Measurements from ENCODE around the gene RENBP. TPM values are rescaled to one million over a fixed set of nuclear protein-coding genes. Genes with fewer than 3 reads are reported as not detected.

Gene RENBP
- total RNA-seq, 1 donor from 2014 or later, result 18.9 TPM

DNA sequence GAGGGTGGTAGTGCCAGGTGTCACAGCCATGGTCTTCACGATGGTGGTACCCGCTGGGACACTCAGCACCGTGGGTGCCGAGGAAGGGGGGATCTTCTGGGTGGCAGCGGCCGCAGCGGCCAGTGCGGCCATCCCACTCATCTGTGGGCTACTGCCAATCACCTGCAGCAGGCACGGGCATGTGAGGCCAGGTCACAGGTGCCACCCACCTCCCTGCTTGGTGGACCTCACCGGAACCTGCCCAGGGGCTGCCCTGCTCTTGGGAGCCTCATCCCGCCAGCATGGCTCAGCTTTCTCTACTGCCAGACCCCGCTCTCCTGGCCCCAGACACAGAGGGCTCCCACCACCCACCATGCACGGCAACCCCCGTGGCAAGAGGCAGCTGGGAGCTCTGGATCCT, 14.2 kb upstream of the RENBP start:
- H3K27ac Mint-ChIP-seq (ENCODE audit: unreplicated experiment), result no peak overlapping the region
- no peak for DNase-seq (ENCODE audit: extremely low spot score, unreplicated experiment)
- H3K9me3 Mint-ChIP-seq (ENCODE audit: unreplicated experiment), result no peaks in the 10 kb centered on the region
- H3K4me1 Mint-ChIP-seq (ENCODE audit: unreplicated experiment), result peaks cover 2% of the 10 kb centered on the region
- no peak overlapping the region for H3K4me3 Mint-ChIP-seq (ENCODE audit: unreplicated experiment)
- no peaks in the 10 kb centered on the region for H3K27me3 Mint-ChIP-seq (ENCODE audit: unreplicated experiment)
- peaks cover 40% of the 10 kb centered on the region for H3K36me3 Mint-ChIP-seq (ENCODE audit: unreplicated experiment)
- TF ChIP-seq, protein P1, sequence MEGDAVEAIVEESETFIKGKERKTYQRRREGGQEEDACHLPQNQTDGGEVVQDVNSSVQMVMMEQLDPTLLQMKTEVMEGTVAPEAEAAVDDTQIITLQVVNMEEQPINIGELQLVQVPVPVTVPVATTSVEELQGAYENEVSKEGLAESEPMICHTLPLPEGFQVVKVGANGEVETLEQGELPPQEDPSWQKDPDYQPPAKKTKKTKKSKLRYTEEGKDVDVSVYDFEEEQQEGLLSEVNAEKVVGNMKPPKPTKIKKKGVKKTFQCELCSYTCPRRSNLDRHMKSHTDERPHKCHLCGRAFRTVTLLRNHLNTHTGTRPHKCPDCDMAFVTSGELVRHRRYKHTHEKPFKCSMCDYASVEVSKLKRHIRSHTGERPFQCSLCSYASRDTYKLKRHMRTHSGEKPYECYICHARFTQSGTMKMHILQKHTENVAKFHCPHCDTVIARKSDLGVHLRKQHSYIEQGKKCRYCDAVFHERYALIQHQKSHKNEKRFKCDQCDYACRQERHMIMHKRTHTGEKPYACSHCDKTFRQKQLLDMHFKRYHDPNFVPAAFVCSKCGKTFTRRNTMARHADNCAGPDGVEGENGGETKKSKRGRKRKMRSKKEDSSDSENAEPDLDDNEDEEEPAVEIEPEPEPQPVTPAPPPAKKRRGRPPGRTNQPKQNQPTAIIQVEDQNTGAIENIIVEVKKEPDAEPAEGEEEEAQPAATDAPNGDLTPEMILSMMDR (IDR thresholded peaks at IDR 0.05), result no peak

DNA sequence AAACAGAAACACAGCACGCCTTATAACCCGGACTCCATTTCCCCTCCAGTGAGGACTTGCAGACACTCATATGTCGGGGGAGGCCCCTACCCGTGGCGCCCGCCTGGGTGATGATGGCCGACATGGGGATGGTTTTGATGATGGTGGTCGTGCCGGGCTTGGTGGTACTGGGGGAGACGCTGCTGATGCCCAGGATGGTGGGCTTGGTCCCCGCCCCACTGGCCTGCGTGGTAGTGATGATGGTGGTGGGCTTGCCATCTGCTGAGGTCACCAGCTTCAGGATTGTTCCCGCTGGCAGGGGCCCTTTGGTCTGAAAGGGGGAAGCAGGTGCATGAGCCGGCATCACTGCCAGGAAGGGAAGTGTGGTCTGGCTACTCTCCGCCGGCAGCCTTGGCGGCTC, 12.8 kb upstream of the RENBP start:
- Mint-ChIP-seq H3K27ac (ENCODE audit: unreplicated experiment) (no peak overlapping the region), H3K36me3 (ENCODE audit: unreplicated experiment) (peaks cover 40% of the 10 kb centered on the region), H3K27me3 (ENCODE audit: unreplicated experiment) (no peaks in the 10 kb centered on the region), H3K4me3 (ENCODE audit: unreplicated experiment) (no peak overlapping the region), H3K9me3 (ENCODE audit: unreplicated experiment) (no peaks in the 10 kb centered on the region), H3K4me1 (ENCODE audit: unreplicated experiment) (peaks cover 5% of the 10 kb centered on the region)
- TF ChIP-seq, protein P1 (IDR thresholded peaks at IDR 0.05), result no peak
- DNase-seq (ENCODE audit: extremely low spot score, unreplicated experiment), result no peak

DNA sequence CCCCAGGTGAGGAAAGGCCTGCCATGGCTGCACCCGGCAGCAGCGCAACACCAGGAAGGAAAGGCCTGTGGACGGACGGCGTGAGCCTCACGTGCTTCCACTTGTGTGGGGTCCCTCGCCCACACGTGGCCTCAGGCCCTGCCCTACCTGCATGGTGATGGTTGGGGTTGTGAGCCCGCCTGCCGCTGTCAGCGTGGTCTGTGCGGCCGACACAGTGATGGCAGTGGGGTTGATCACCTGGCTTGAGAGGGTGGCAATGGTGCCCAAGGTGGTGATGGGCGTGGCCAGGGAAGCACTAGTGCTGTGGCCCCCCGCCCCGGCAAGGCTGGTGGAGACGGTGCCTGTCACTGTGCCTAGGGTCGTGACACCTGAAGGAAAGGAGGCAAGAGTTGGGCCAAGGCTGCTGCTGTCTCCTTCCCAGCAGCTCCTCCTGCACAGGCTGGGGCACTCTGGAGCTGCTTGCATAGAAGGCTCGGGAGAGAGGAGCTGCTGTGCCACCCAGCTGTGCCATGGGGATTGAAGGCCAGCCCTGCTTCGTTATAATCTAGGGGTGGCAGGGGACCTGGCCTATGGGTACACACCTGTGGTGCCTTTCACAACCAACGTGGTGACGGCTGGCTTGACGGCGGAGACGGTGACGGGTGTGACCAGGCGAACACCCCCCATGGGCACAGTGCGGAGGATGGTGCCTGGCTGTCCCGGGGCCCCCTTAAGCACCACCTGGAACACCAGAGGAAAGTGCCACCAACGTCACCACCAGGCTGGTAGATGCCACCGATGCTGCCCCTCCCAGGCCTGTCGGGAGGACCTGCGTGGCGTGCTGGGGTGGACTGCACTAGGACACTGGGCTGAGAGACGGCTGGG, 11.8 kb upstream of the RENBP start:
- no peak overlapping the region for H3K4me3 Mint-ChIP-seq (ENCODE audit: unreplicated experiment)
- no peak for DNase-seq (ENCODE audit: extremely low spot score, unreplicated experiment)
- peaks cover 42% of the 10 kb centered on the region for H3K36me3 Mint-ChIP-seq (ENCODE audit: unreplicated experiment)

DNA sequence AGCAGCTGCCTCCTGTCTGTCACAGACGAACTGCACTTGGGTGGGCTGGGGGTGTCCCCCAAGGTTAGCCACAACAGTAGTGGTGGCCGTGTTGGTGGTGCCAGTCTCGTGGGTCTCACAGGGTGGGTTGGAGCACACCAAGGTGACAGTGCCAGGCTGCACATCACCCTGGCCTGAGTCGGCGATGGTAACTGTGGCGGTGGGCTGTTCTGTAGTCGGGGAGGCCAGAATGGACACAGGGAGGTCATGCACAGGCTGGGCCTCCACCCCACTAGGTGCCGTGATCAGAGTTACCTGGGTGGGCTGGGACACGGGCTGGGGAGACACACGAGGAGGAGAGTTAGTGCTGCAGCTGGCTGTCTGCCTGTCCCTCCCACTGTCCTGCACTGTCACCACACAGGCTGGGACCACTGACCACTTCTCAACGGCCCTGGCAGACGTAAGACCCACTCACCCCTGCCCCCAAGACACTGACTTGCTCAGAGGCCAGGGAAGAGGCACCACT, 10.8 kb upstream of the RENBP start:
- Mint-ChIP-seq H3K27me3 (ENCODE audit: unreplicated experiment) (no peaks in the 10 kb centered on the region), H3K9me3 (ENCODE audit: unreplicated experiment) (no peaks in the 10 kb centered on the region), H3K27ac (ENCODE audit: unreplicated experiment) (no peak overlapping the region), H3K4me1 (ENCODE audit: unreplicated experiment) (peaks cover 5% of the 10 kb centered on the region), H3K4me3 (ENCODE audit: unreplicated experiment) (no peak overlapping the region), H3K36me3 (ENCODE audit: unreplicated experiment) (peaks cover 40% of the 10 kb centered on the region)
- TF ChIP-seq, protein P1 (IDR thresholded peaks at IDR 0.05), result no peak
- DNase-seq (ENCODE audit: extremely low spot score, unreplicated experiment), result no peak

More for the DNA sequence above, 11.8 kb upstream of the RENBP start:
- TF ChIP-seq, protein P1 (IDR thresholded peaks at IDR 0.05), result no peak
- no peaks in the 10 kb centered on the region for H3K27me3 Mint-ChIP-seq (ENCODE audit: unreplicated experiment)
- H3K4me1 Mint-ChIP-seq (ENCODE audit: unreplicated experiment), result peaks cover 5% of the 10 kb centered on the region
- no peak overlapping the region for H3K27ac Mint-ChIP-seq (ENCODE audit: unreplicated experiment)
- H3K9me3 Mint-ChIP-seq (ENCODE audit: unreplicated experiment), result no peaks in the 10 kb centered on the region

DNA sequence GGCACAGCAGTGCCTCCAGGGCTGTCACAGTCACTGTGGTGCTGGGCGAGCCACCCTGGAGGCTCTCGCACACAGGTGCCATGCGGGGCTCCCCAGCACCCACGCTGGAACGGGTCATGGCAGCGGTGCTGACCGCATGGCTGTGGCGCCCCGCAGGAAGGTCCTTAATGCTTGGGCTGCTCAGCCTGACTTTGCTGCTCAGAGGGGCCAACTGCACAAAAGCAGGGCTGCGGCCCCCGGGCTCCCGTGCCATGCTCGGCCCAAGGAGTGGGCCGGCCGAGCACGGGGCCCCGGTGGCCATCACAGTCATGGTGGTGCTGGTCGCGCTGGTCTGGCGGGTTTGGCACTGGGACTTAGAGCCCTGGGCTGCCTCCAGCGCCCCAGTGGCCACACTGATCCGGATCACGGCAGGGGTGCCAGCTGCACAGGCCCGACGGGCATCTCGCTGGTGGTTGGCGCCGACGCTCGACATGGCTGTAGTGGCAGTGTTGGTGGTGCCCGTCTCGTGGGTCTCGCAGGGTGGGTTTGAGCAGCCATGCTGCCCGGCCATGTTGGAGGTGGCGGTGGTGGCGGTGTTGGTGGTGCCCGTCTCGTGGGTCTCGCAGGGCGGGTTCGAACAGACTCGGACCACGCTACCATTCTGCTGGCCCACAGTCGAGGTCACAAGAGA, 10.2 kb upstream of the RENBP start:
- Mint-ChIP-seq H3K9me3 (ENCODE audit: unreplicated experiment) (no peaks in the 10 kb centered on the region), H3K27me3 (ENCODE audit: unreplicated experiment) (no peaks in the 10 kb centered on the region), H3K4me1 (ENCODE audit: unreplicated experiment) (peaks cover 5% of the 10 kb centered on the region), H3K36me3 (ENCODE audit: unreplicated experiment) (peaks cover 38% of the 10 kb centered on the region), H3K27ac (ENCODE audit: unreplicated experiment) (no peak overlapping the region), H3K4me3 (ENCODE audit: unreplicated experiment) (no peak overlapping the region)
- TF ChIP-seq, protein P1 (IDR thresholded peaks at IDR 0.05), result no peak
- DNase-seq (ENCODE audit: extremely low spot score, unreplicated experiment), result no peak

Measured in osteocyte (in vitro differentiated cells).